Hematopoietic multipotent progenitor cell treated with erythropoietin and hydrocortisone succinate and interleukin-3 and kit ligand, for 6 days (in vitro differentiated cells): ENCODE results near the gene SMIM33.
"Not testable (repeated sequence)": the region's sequence is repeated elsewhere in the genome, so short reads cannot be mapped to it uniquely, and the experiment has no call there.

ENCODE experiments used
- DNase-seq: peaks from one replicate; pipeline ENCODE4 v3.0.0-alpha.2; 2015

The SMIM33 gene

GRCh38 chr5:139470821-139471300 is at the start of gene SMIM33:
Gene SMIM33 (plus strand): TSS chr5:139471004. CDS start chr5:139471122, 118 bp downstream.
- peak; percentile 74 for DNase-seq

- DNase-seq: peak; percentile 91
These were observed 48.4 kb upstream of the SMIM33 start for GRCh38 chr5:139422307-139422893.

DNA sequence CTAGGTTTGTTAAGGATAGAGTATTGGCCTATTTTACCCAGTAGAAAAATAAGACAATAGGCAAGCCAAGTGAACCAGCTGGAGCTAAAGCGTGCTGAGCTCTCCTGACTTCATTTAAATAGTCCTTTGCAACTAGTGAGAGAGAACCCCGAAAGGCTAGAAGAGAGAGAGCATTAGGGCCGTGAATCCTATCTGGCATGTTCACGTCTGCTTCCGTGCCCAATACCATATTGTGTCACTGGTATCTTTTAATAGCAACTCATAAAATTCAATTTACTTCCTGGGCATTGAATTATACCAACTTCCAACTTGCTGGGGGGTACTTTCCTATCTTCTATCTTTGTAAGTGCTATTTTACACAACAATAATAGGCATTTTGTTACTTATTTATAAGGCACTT is 45.3 kb upstream of the SMIM33 start:
- no peak for DNase-seq

DNA sequence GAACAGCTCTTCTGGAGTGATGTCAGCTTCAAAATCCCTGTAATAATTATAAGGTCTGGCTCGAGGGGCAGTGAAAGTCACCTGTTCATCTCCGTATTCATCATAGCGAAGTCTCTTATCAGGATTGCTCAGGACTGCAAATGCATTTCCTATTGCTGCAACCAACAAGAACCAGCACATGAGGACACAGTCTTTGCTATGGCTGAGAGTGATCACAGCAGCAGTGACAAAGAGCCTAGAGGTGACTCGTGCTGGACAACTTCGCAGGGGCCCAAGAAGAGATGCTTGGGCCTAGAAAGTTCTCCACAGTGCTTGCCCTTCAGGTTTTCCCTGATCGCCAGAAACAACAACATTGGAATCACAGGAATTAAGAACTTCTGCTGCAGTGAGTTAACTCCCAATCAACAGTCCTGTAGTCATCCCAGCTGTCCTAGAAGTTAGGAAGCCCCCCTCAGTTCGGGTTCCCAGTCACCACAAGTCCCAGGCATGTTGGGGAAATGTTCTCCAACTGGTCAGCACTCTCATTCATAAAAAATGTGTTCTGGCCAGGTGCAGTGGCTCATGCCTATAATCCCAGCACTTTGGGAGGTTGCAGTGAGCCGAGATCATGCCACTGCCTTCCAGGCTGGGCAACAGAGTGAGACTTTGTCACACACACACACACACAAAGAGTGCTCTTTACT is 44.5 kb upstream of the SMIM33 start:
- peak; percentile 33 for DNase-seq

- no peak for DNase-seq
These were observed 40.8 kb upstream of the SMIM33 start for GRCh38 chr5:139430015-139430414.

GRCh38 chr5:139431706-139432105 is 39.1 kb upstream of the SMIM33 start:
- no peak for DNase-seq

- DNase-seq: no peak
These were observed 35.1 kb upstream of the SMIM33 start for GRCh38 chr5:139435676-139436075.

- no peak for DNase-seq
These were observed 32.1 kb upstream of the SMIM33 start for GRCh38 chr5:139438707-139439012.

GRCh38 chr5:139439013-139439903 is 31.5 kb upstream of the SMIM33 start, which contains the start of gene DNAJC18:
Gene DNAJC18 (minus strand): TSS chr5:139439525. CDS start chr5:139439445, 80 bp downstream.
- peak; percentile 93 for DNase-seq

DNA sequence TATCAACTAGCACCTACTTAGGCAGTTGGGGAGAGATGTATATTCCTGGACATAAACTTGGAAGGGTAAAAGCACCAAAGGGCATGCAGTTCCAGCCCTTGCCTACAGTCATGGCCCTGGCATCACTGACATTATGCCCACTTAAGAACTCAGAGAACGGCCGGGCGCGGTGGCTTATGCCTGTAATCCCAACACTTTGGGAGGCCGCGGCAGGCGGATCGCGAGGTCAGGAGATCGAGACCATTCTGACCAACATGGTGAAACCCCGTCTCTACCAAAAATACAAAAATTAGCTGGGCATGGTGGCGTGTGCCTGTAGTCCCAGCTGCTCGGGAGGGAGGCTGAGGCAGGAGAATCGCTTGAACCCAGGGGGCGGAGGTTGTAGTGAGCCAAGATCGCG is 30.4 kb upstream of the SMIM33 start:
- DNase-seq: not testable (repeated sequence)

- no peak for DNase-seq
These were observed 26.9 kb upstream of the SMIM33 start for GRCh38 chr5:139443831-139444453.

DNA sequence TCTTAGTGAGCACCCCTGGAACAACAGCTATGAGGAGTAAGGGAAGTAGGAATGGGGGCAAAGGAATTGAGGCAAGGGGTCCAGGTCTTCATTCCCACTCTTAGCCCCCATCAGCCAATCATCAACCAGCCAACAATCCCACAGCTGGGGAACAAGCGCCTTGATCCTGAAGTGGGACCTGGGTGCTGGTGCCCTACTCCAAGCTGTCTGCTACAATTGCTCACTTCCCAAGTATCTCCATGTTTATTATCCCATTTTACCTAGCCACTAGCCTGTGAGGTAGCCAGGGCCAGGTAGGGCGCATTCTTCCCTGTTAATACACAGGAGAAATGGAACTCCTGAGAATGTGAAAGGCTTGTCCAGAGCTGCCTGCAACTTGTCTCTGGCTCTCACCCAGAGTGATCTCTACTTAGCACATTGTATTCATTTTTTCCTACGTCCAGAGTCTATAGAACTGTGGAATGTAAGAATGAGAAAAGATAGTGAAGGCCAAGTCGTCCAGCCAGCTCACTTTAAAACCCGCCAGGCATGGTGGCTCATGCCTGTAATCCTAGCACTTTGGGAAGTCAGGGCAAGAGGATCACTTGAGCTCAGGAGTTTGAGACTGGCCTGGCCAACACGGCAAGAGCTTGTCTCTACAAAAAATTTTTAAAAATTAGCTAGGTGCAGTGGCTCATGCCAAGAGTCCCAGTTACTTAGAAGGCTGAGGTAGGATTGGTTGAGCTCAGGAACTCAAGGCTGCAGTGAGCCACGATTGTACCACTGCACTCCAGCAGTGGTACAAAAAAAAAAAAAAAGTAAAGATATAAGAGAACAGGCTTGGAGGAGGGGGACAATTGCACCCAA is 25.3 kb upstream of the SMIM33 start:
- DNase-seq: no peak

DNA sequence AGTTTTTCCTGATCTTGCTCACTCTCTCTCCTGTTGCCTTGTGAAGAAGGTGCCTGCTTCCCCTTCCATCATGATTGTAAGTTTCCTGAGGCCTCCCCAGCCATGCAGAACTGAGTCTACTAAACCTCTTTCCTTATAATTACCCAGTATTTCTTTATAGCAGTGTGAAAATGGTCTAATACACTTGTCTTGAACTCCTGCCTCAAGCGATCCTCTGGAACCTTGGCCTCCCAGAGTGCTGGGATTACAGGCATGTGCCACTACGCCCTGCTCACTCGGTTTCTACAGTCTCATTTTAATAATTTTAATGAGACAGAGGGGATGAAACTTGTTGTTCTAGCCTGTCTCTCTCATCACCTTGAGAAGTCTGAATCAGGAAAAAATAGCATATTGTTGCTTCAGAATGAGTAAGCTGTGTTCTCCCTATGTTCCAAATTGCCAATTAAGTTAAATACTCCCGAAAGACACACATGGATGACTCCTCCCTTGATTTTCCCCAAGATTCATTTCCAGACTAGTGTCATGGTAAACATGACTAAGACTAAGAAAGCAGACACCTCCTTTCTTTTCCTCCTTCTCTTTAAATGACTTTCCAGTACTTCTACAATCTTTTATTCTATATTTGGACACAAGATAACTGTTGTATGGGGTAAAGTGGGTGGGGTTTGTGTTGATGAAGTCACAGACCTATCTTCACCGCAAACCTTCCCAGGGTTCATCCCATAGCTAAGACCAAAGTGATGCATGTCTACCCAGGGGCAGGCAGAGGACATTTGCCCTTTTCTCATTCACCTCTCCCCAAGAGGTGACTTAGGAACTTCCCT is 23.6 kb upstream of the SMIM33 start:
- no peak for DNase-seq

GRCh38 chr5:139451176-139451575 is 19.6 kb upstream of the SMIM33 start:
- no peak for DNase-seq

GRCh38 chr5:139451878-139452660 is 18.7 kb upstream of the SMIM33 start:
- no peak for DNase-seq

GRCh38 chr5:139453683-139454567 is 16.9 kb upstream of the SMIM33 start:
- no peak for DNase-seq

DNA sequence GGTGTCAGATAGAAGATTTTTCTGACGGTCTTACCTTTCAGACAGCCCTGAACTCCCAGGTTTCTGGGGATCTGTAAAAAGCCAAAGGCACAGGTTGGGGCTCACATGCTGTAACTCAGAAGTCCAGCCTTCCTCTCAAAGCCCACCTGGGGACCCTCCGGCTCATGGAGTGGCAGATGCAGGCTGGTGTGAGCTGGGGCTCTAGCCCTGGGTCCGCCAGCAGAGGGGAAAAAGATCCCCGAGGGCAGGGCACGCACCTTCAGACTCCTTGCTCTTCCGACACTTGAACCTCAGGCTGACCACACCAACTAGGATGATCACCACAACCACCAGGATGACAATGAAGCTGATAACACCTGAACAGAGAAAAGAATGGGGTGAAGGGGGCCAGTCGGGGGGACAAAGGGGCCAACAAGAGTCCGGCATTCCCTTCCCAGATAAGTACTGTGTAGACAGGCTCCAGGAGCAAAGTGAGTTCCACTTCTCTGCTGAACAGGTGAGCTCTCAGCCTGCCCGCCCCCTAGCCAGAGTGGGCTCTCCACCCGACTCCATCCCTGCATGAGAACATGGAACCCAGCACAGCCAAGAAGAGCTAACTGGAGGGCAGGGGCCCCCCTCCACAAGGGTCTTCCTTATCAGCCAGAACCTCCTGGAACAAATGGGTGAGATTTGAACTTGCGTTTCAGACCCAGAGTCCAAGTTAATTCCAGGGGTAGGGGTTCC is 16.1 kb upstream of the SMIM33 start:
- DNase-seq: no peak

GRCh38 chr5:139456776-139457175 is 14.0 kb upstream of the SMIM33 start:
- DNase-seq: no peak

GRCh38 chr5:139457241-139457640 is 13.6 kb upstream of the SMIM33 start:
- DNase-seq: no peak
